Spleen (tissue), 11 donors: Measurements from ENCODE around the gene CACNA1D. TPM values are rescaled to one million over a fixed set of nuclear protein-coding genes. Genes with fewer than 3 reads are reported as not detected.

Source experiments
- DNase-seq: peaks from one replicate; pipeline ENCODE4 v3.0.0-alpha.2; 2020
- H3K27ac ChIP-seq, 8 donors: fragments of 200-600 bp; sonication (generic) in 7 of 8; 1 replicate in 4 of 8; 2 replicates in 4 of 8; pipeline versions ENCODE4 v1.5.0 to v1.8.0; 2016 to 2021; ENCODE audit warnings: inconsistent platforms in 4 of 8, mild to moderate bottlenecking in 4 of 8, moderate library complexity in 1 of 8
- H3K27me3 ChIP-seq, 7 donors: fragments of 200-600 bp; sonication (generic) in 6 of 7; replicated peaks in 1 of 7; 1 replicate in 4 of 7; 2 replicates in 3 of 7; pipeline versions ENCODE4 v1.5.0 to v1.8.0; 2016 to 2021; ENCODE audit warnings: inconsistent platforms in 3 of 7, mild to moderate bottlenecking in 1 of 7
- H3K36me3 ChIP-seq, 6 donors: fragments of 200-600 bp; sonication (generic) in 5 of 6; 1 replicate in 4 of 6; 2 replicates in 2 of 6; pipeline versions ENCODE4 v1.5.0 to v1.8.0; 2016 to 2021; ENCODE audit warnings: inconsistent platforms in 2 of 6
- H3K4me1 ChIP-seq, 6 donors: fragments of 200-600 bp; sonication (generic) in 5 of 6; 1 replicate in 3 of 6; 2 replicates in 3 of 6; pipeline versions ENCODE4 v1.5.0 to v1.8.0; 2016 to 2021; ENCODE audit warnings: inconsistent platforms in 3 of 6
- H3K4me3 ChIP-seq, 8 donors: fragments of 200-600 bp; sonication (generic) in 7 of 8; 1 replicate in 4 of 8; 2 replicates in 4 of 8; pipeline versions ENCODE4 v1.5.0 to v1.8.0; 2016 to 2021; ENCODE audit warnings: inconsistent platforms in 4 of 8, mild to moderate bottlenecking in 4 of 8, moderate library complexity in 2 of 8
- H3K9me3 ChIP-seq, 8 donors: fragments of 200-600 bp; sonication (generic) in 7 of 8; 1 replicate in 4 of 8; 2 replicates in 4 of 8; pipeline versions ENCODE4 v1.5.0 to v1.8.0; 2016 to 2021; ENCODE audit warnings: inconsistent platforms in 4 of 8
- POLR2A ChIP-seq, 3 donors: fragments of 450-650 bp; IDR thresholded peaks; one replicate each; pipeline ENCODE4 v1.5.1; 2017; ENCODE audit warnings: antibody characterized with exemption in 3 of 3, mild to moderate bottlenecking in 1 of 3
- POLR2AphosphoS5 ChIP-seq, 3 donors: sonication (generic); formaldehyde crosslinking; IDR thresholded peaks; one replicate each; pipeline ENCODE4 v1.5.1; 2017; ENCODE audit warnings: antibody characterized with exemption in 3 of 3
- WGBS, 5 donors: extraction: QIAGEN DNeasy Blood & Tissue Kit in 3 of 5; methylation state at CpG; one replicate each; pipeline versions ENCODE4 v1.1.5 to v1.1.7; 2013 to 2018; 5-methylcytosine and 5-hydroxymethylcytosine counted together
- intact Hi-C: fragments of 100-400 bp; cut with DNase I; formaldehyde crosslinking; loops from one replicate; pipeline ENCODE4 v1.15.0; 2023; ENCODE audit warnings: low total_unique reads
- polyA plus RNA-seq, 3 donors: library from polyadenylated mRNA; stranded (reverse); fragments of 200-250 nt; gene quantifications; one replicate each; pipeline ENCODE4 v1.2.1, GENCODE V29; 2013
- total RNA-seq, 7 donors: library from RNA; depleted of rRNA in 3 of 7; stranded (reverse); fragments of >200 nt in 3 of 7; fragmentation: NEBNext Ultra II Directional in 4 of 7; extraction: Animal tissue kit (Norgen Biotek cat#: 25700) in 4 of 7; gene quantifications; one replicate each; pipeline versions ENCODE4 v1.1.0 to v1.2.1, GENCODE V29; 2016 to 2021
- TF ChIP-seq, protein P1 (sequence below), 11 experiments: fragments of 200-600 bp in 7 of 11; fragments of 450-650 bp in 4 of 11; sonication (generic) in 4 of 11; IDR thresholded peaks in 8 of 11; conservative IDR thresholded peaks in 3 of 11; 1 replicate in 7 of 11; 2 replicates in 4 of 11; pipeline versions ENCODE4 v1.4.0 to v1.8.0; 2016 to 2021; ENCODE audit warnings: antibody characterized with exemption in 11 of 11, inconsistent platforms in 4 of 11, mild to moderate bottlenecking in 1 of 11
- donor health status: healthy with polysubstance abuse.
- donor health status: DM: no; HTN: no; CAD: no; lungs with moderate emphysema.
- donor health status: DM: no; HTN: no; CAD: no.
- donor health status: Bipolar disorder and iron deficiency.
- donor health status: healthy.
- donor health status: DM: no; HTN: no; CAD: no.
- donor health status: DM: yes; HTN: yes; CAD: no.

Gene CACNA1D
- total and polyA plus RNA-seq, 10 donors, result 0.55 to 89.3 (median 19.1) TPM

DNA sequence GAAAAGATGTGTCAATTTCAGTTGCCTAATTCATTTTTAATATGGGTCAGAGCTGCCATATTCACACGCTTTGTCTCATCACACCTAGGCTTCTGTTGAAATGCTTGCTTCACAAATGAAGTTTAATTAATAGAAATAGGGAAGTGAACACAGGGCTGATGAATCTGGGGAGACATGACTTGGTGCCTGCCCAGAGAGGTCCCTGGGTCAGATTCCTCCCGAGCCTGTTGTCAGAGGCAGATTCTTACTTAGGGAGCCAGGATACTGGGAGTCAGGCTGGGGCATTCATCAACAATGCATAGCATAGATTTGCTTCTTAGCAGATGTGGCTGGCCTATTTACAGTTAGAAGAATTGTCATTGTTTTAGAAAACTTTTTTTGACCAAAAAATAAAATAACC lies 90.6 kb downstream of the CACNA1D start:
- intact Hi-C loops, result no loop called here
- Histone ChIP-seq H3K27ac (no peak overlapping the region), H3K4me3 (no peak overlapping the region), H3K27me3 (no peaks in the 10 kb centered on the region), H3K4me1 (peaks cover 0 to 16% (median 1%) of the 10 kb centered on the region in 6 donors), H3K36me3 (no peaks in the 10 kb centered on the region), H3K9me3 (no peaks in the 10 kb centered on the region)
- WGBS, 5 donors, result 57 to 61% (median 59%) methylated on average over 2 of the region's 2 CpGs
- TF ChIP-seq POLR2AphosphoS5 (IDR thresholded peaks at IDR 0.05) (no peak), POLR2A (IDR thresholded peaks at IDR 0.05) (no peak)
- TF ChIP-seq, protein P1, sequence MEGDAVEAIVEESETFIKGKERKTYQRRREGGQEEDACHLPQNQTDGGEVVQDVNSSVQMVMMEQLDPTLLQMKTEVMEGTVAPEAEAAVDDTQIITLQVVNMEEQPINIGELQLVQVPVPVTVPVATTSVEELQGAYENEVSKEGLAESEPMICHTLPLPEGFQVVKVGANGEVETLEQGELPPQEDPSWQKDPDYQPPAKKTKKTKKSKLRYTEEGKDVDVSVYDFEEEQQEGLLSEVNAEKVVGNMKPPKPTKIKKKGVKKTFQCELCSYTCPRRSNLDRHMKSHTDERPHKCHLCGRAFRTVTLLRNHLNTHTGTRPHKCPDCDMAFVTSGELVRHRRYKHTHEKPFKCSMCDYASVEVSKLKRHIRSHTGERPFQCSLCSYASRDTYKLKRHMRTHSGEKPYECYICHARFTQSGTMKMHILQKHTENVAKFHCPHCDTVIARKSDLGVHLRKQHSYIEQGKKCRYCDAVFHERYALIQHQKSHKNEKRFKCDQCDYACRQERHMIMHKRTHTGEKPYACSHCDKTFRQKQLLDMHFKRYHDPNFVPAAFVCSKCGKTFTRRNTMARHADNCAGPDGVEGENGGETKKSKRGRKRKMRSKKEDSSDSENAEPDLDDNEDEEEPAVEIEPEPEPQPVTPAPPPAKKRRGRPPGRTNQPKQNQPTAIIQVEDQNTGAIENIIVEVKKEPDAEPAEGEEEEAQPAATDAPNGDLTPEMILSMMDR (IDR thresholded peaks at IDR 0.05 in 8 of 11, conservative IDR thresholded peaks at IDR 0.05 in 3 of 11), result no peak
- no peak for DNase-seq

- 61 to 78% (median 72%) methylated on average over 6 of the region's 6 CpGs for WGBS, 5 donors
- peaks cover 0 to 16% (median 1%) of the 10 kb centered on the region in 6 donors for H3K4me1 ChIP-seq
- no peak overlapping the region for H3K27ac ChIP-seq
- intact Hi-C loops, result no loop called here
- no peak for DNase-seq
- no peaks in the 10 kb centered on the region for H3K36me3 ChIP-seq
- H3K27me3 ChIP-seq, result no peaks in the 10 kb centered on the region
- H3K4me3 ChIP-seq, result no peak overlapping the region
- TF ChIP-seq, protein P1 (IDR thresholded peaks at IDR 0.05 in 8 of 11, conservative IDR thresholded peaks at IDR 0.05 in 3 of 11), result no peak
- TF ChIP-seq POLR2AphosphoS5 (IDR thresholded peaks at IDR 0.05) (no peak), POLR2A (IDR thresholded peaks at IDR 0.05) (no peak)
- no peaks in the 10 kb centered on the region for H3K9me3 ChIP-seq
These were observed 91.2 kb downstream of the CACNA1D start for GRCh38 chr3:53585627-53586026.

GRCh38 chr3:53588122-53588521 lies 93.7 kb downstream of the CACNA1D start:
- WGBS, 5 donors, result 65 to 86% (median 83%) methylated on average over 4 of the region's 4 CpGs
- no peak for DNase-seq
- Histone ChIP-seq H3K27me3 (no peaks in the 10 kb centered on the region), H3K4me3 (no peak overlapping the region), H3K4me1 (peaks cover 0 to 16% (median 1%) of the 10 kb centered on the region in 6 donors), H3K9me3 (no peaks in the 10 kb centered on the region), H3K27ac (no peak overlapping the region), H3K36me3 (no peaks in the 10 kb centered on the region)
- no peak for TF ChIP-seq POLR2A (IDR thresholded peaks at IDR 0.05)
- TF ChIP-seq POLR2AphosphoS5 (IDR thresholded peaks at IDR 0.05), result no peak
- TF ChIP-seq, protein P1 (IDR thresholded peaks at IDR 0.05 in 8 of 11, conservative IDR thresholded peaks at IDR 0.05 in 3 of 11), result no peak
- intact Hi-C loops, result no loop called here

GRCh38 chr3:53589201-53589600 lies 94.8 kb downstream of the CACNA1D start:
- 89 to 94% (median 91%) methylated on average over 12 of the region's 12 CpGs for WGBS, 5 donors
- Histone ChIP-seq H3K9me3 (no peaks in the 10 kb centered on the region), H3K36me3 (no peaks in the 10 kb centered on the region), H3K4me3 (no peak overlapping the region), H3K27ac (no peak overlapping the region), H3K27me3 (no peaks in the 10 kb centered on the region), H3K4me1 (peaks cover 0 to 16% (median 1%) of the 10 kb centered on the region in 6 donors)
- DNase-seq, result no peak
- intact Hi-C loops, result no loop called here
- TF ChIP-seq, protein P1 (IDR thresholded peaks at IDR 0.05 in 8 of 11, conservative IDR thresholded peaks at IDR 0.05 in 3 of 11), result no peak
- no peak for TF ChIP-seq POLR2AphosphoS5 (IDR thresholded peaks at IDR 0.05)
- no peak for TF ChIP-seq POLR2A (IDR thresholded peaks at IDR 0.05)
